Tibial nerve (tissue), 4 donors: ENCODE data around the gene GCN1. TPM values are rescaled to one million over a fixed set of nuclear protein-coding genes. Genes with fewer than 3 reads are reported as not detected.

ENCODE experiments used
- DNase-seq, 2 donors: peaks; one replicate each; pipeline ENCODE4 v3.0.0-alpha.2; 2019; ENCODE audit warnings: low spot score in 2 of 2
- H3K27ac ChIP-seq, 4 donors: fragments of 200-600 bp; sonication (generic) in 3 of 4; one replicate each; pipeline ENCODE4 v1.5.1; 2017 to 2019; ENCODE audit warnings: mild to moderate bottlenecking in 1 of 4
- H3K27me3 ChIP-seq, 2 donors: fragments of 200-600 bp; sonication (generic) in 1 of 2; one replicate each; pipeline versions ENCODE4 v1.5.1 to v1.6.0; 2017 to 2019
- H3K36me3 ChIP-seq, 3 donors: fragments of 200-600 bp; sonication (generic); one replicate each; pipeline ENCODE4 v1.5.1; 2018 to 2019
- H3K4me1 ChIP-seq, 4 donors: fragments of 200-600 bp; sonication (generic) in 3 of 4; one replicate each; pipeline ENCODE4 v1.5.1; 2017 to 2019
- H3K4me3 ChIP-seq, 4 donors: fragments of 200-600 bp; sonication (generic) in 3 of 4; one replicate each; pipeline ENCODE4 v1.5.1; 2017 to 2019; ENCODE audit warnings: mild to moderate bottlenecking in 1 of 4, moderate library complexity in 1 of 4
- H3K9me3 ChIP-seq, 4 donors: fragments of 200-600 bp; sonication (generic) in 3 of 4; one replicate each; pipeline ENCODE4 v1.5.1; 2017 to 2019
- EP300 ChIP-seq, 2 donors: sonication (generic); formaldehyde crosslinking; IDR thresholded peaks; one replicate each; pipeline ENCODE4 v1.6.1; 2017; ENCODE audit warnings: antibody characterized with exemption in 2 of 2, mild to moderate bottlenecking in 1 of 2
- POLR2A ChIP-seq, 2 donors: fragments of 450-650 bp; IDR thresholded peaks; one replicate each; pipeline ENCODE4 v1.6.1; 2017; ENCODE audit warnings: antibody characterized with exemption in 2 of 2, mild to moderate bottlenecking in 2 of 2, moderate library complexity in 2 of 2
- WGBS, 2 donors: methylation state at CpG; one replicate each; pipeline ENCODE4 v1.1.5; 2018; 5-methylcytosine and 5-hydroxymethylcytosine counted together
- total RNA-seq, 4 donors: library from RNA; depleted of rRNA; stranded (reverse); fragments of >200 nt; gene quantifications; one replicate each; pipeline ENCODE4 v1.1.0, GENCODE V29; 2016
- TF ChIP-seq, protein P1 (sequence below), 5 experiments: fragments of 200-600 bp in 3 of 5; fragments of 450-650 bp in 2 of 5; sonication (generic) in 3 of 5; IDR thresholded peaks; one replicate each; pipeline ENCODE4 v1.5.1; 2016 to 2019; ENCODE audit warnings: antibody characterized with exemption in 5 of 5, mild to moderate bottlenecking in 3 of 5, moderate library complexity in 2 of 5

Gene GCN1
- total RNA-seq, 4 donors from 2014 or later: 44.6 to 138 (median 106) TPM

DNA sequence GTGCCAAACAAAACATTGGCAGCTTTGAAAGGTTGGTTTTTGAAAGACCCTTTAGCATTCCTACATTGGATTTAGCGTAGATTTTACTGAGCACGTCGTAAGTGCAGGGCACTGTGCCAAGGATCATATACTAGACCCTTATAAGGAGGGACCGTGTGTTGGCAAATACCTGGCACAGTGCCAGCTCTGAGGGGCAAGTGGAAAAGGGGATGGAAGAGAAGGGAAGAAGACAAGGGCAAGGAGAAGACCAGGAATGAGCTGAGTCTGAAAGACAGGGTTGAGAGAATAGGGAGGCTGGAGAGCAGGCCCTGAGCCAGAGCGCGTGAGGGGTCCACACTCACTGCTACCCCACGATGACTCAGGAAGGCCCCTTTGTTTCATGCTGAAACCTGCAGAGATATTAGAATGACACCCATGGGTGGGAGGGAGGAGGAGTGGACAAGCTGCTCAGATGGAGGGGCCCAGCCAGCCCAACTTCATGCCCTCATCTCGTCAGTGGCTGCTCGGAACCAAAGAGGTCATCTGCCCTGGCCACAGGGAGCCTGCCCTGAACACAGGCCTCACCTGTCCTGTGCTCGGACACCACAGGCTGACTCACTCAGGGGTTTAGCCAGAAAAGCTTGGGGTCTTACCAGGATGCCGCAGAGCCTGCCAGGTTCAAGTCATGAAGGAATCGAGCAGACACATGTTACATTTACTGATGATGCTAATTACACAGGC is 103.0 kb downstream of the GCN1 start:
- no peaks in the 10 kb centered on the region for H3K9me3 ChIP-seq
- H3K27ac ChIP-seq: no peak overlapping the region
- no peak for TF ChIP-seq EP300 (IDR thresholded peaks at IDR 0.05)
- TF ChIP-seq, protein P1, sequence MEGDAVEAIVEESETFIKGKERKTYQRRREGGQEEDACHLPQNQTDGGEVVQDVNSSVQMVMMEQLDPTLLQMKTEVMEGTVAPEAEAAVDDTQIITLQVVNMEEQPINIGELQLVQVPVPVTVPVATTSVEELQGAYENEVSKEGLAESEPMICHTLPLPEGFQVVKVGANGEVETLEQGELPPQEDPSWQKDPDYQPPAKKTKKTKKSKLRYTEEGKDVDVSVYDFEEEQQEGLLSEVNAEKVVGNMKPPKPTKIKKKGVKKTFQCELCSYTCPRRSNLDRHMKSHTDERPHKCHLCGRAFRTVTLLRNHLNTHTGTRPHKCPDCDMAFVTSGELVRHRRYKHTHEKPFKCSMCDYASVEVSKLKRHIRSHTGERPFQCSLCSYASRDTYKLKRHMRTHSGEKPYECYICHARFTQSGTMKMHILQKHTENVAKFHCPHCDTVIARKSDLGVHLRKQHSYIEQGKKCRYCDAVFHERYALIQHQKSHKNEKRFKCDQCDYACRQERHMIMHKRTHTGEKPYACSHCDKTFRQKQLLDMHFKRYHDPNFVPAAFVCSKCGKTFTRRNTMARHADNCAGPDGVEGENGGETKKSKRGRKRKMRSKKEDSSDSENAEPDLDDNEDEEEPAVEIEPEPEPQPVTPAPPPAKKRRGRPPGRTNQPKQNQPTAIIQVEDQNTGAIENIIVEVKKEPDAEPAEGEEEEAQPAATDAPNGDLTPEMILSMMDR (IDR thresholded peaks at IDR 0.05): no peak
- TF ChIP-seq POLR2A (IDR thresholded peaks at IDR 0.05): no peak
- DNase-seq: no peak
- 66 to 69% methylated on average over 11 to 12 of the region's 12 CpGs for WGBS, 2 donors
- no peaks in the 10 kb centered on the region for H3K27me3 ChIP-seq
- peaks cover 0 to 40% (median 2%) of the 10 kb centered on the region in 3 donors for H3K36me3 ChIP-seq
- no peak overlapping the region for H3K4me3 ChIP-seq
- peaks cover 0 to 21% (median 2%) of the 10 kb centered on the region in 4 donors for H3K4me1 ChIP-seq

DNA sequence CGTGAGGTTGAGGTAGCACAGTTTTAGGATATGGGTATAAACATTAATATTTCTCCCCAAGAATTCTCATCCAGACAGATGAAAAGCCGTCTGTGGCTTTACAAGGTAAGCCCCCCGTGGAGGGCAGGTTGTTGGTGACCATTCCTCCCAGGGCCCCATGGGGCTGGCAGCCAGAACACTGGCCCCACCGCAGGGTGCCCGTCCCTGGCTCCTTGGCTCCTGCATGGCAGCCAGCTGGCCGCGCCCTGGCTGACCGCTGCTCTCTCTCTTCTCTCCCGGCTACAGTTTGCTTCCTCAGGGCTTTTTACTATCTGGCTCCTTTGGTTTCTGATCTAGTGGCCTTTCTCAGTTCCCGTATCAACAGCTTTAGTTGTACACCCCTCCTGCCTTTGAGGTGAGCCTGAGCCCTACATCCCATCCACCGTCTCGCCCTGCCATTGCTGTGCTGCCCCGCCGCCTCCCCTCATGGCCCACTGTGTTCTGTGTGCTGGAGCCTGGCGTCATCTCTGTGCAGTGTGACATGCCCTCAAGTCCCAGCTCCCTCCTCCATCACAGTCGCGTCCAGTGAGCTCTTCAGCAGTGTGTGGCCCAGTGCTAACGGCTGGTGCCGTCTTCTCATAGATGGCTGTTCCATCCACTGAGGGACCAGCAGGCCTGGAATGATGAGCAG is 103.8 kb downstream of the GCN1 start:
- TF ChIP-seq EP300 (IDR thresholded peaks at IDR 0.05) (no peak), POLR2A (IDR thresholded peaks at IDR 0.05) (no peak)
- TF ChIP-seq, protein P1 (IDR thresholded peaks at IDR 0.05): no peak
- no peak overlapping the region for H3K27ac ChIP-seq
- no peak overlapping the region for H3K4me3 ChIP-seq
- 77 to 84% methylated on average over 19 of the region's 19 CpGs for WGBS, 2 donors
- H3K27me3 ChIP-seq: no peaks in the 10 kb centered on the region
- H3K36me3 ChIP-seq: peaks cover 0 to 32% (median 0%) of the 10 kb centered on the region in 3 donors
- H3K9me3 ChIP-seq: no peaks in the 10 kb centered on the region
- no peak for DNase-seq
- H3K4me1 ChIP-seq: peaks cover 0 to 24% (median 2%) of the 10 kb centered on the region in 4 donors

DNA sequence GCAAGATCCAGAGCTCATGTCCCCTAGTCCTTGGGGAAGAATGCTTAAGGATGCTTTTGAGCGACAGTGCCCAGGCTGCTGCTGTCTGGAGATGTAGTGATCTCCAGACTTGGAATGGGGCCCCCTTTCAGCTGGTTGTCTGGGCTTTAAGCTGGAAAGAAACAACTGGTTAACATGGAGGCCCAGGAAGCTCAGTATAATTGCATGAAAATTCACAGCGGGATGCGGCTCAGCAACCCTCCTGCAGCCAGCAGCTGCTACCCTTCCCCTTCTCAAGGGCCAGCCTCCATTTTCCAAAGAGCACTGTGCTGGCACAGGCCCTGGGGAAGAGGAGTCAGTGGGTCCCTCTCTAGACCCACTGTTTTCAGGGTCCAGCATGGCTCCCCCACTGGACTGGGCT is 104.3 kb downstream of the GCN1 start:
- WGBS, 2 donors: 76 to 83% methylated on average over 3 of the region's 3 CpGs
- DNase-seq: no peak
- Histone ChIP-seq H3K4me1 (peaks cover 0 to 24% (median 2%) of the 10 kb centered on the region in 4 donors), H3K27me3 (no peaks in the 10 kb centered on the region), H3K36me3 (peaks cover 0 to 27% (median 0%) of the 10 kb centered on the region in 3 donors), H3K9me3 (no peaks in the 10 kb centered on the region), H3K27ac (no peak overlapping the region), H3K4me3 (no peak overlapping the region)
- TF ChIP-seq EP300 (IDR thresholded peaks at IDR 0.05): no peak
- TF ChIP-seq, protein P1 (IDR thresholded peaks at IDR 0.05): no peak
- no peak for TF ChIP-seq POLR2A (IDR thresholded peaks at IDR 0.05)

DNA sequence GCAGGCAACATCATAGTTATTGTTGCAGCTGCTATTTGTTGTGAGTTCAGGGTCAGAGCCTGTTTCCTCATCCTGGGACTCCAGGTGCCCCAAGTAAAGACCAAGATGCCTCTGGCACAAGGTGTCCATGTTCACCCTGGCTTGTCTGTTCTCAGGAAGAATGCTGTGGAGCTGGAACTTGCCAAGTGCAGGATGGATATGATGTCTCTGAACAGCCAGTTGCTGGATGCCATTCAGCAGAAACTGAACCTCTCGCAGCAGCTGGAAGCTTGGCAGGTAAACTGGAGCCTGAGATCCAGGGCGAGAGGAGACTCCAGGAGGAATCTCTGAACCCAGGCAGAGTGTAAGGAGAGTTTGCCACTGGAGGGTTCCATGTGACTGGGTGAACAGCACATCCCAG is 104.7 kb downstream of the GCN1 start:
- DNase-seq: no peak
- Histone ChIP-seq H3K4me3 (no peak overlapping the region), H3K36me3 (peaks cover 0 to 24% (median 0%) of the 10 kb centered on the region in 3 donors), H3K9me3 (no peaks in the 10 kb centered on the region), H3K27me3 (no peaks in the 10 kb centered on the region), H3K27ac (no peak overlapping the region), H3K4me1 (peaks cover 0 to 24% (median 2%) of the 10 kb centered on the region in 4 donors)
- TF ChIP-seq EP300 (IDR thresholded peaks at IDR 0.05): no peak
- TF ChIP-seq, protein P1 (IDR thresholded peaks at IDR 0.05): no peak
- no peak for TF ChIP-seq POLR2A (IDR thresholded peaks at IDR 0.05)
- 87 to 91% methylated on average over 2 of the region's 2 CpGs for WGBS, 2 donors

DNA sequence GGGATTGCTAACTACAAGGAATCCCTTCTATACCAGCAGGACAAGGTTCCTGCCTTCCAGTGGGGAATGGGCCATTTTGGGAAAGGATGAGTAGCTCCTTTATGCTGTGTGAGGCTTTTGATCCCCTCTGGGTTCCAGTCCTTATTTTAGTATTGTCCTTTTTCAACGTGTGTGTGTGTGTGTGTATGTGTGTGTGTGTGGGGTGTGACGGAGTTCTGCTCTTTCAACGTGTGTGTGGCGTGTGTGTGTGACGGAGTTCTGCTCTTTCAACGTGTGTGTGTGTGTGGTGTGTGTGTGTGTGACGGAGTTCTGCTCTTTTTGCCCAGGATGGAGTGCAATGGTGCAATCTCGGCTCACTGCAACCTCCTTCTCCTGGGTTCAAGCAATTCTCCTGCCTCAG is 105.4 kb downstream of the GCN1 start:
- Histone ChIP-seq H3K4me3 (no peak overlapping the region), H3K9me3 (no peaks in the 10 kb centered on the region)
- no peak for TF ChIP-seq POLR2A (IDR thresholded peaks at IDR 0.05)
- TF ChIP-seq EP300 (IDR thresholded peaks at IDR 0.05): no peak
- TF ChIP-seq, protein P1 (IDR thresholded peaks at IDR 0.05): no peak

More for the DNA sequence above, 105.4 kb downstream of the GCN1 start:
- H3K36me3 ChIP-seq: peaks cover 0 to 19% (median 0%) of the 10 kb centered on the region in 3 donors
- no peaks in the 10 kb centered on the region for H3K27me3 ChIP-seq
- no peak overlapping the region for H3K27ac ChIP-seq
- WGBS, 2 donors: 26 to 35% methylated on average over 8 of the region's 8 CpGs
- H3K4me1 ChIP-seq: peaks cover 0 to 24% (median 2%) of the 10 kb centered on the region in 4 donors
- no peak for DNase-seq
